BLaER1 (cell line): Measurements from ENCODE around the gene EHMT1.
A peak's percentile ranks its signal among the peaks of the same experiment; 100 is the strongest.

Experiments used
- H3K27ac ChIP-seq: shearing (Covaris generic); formaldehyde crosslinking; 2 replicates; pipeline ENCODE4 v1.8.1; 2022
- H3K27me3 ChIP-seq: shearing (Covaris generic); formaldehyde crosslinking; 2 replicates; pipeline ENCODE4 v1.8.1; 2022
- H3K36me3 ChIP-seq: shearing (Covaris generic); formaldehyde crosslinking; 2 replicates; pipeline ENCODE4 v1.8.1; 2022
- H3K4me1 ChIP-seq: shearing (Covaris generic); formaldehyde crosslinking; 2 replicates; pipeline ENCODE4 v1.8.1; 2022
- H3K4me2 ChIP-seq: shearing (Covaris generic); formaldehyde crosslinking; 2 replicates; pipeline ENCODE4 v1.8.1; 2022
- H3K4me3 ChIP-seq: shearing (Covaris generic); formaldehyde crosslinking; 2 replicates; pipeline ENCODE4 v1.8.1; 2022
- H3K9ac ChIP-seq: shearing (Covaris generic); formaldehyde crosslinking; 2 replicates; pipeline ENCODE4 v1.8.1; 2022
- H3K9me3 ChIP-seq: shearing (Covaris generic); formaldehyde crosslinking; 2 replicates; pipeline ENCODE4 v1.8.1; 2022
- H4K20me1 ChIP-seq: shearing (Covaris generic); formaldehyde crosslinking; 2 replicates; pipeline ENCODE4 v1.8.1; 2022
- Cebpa-rat ChIP-seq: shearing (Covaris generic); IDR thresholded peaks from 2 replicates; pipeline ENCODE4 v1.8.1; 2022

Gene EHMT1

GRCh38 chr9:137791947-137792346, 173.1 kb downstream of the EHMT1 start:
- H3K9ac ChIP-seq, result no peak overlapping the region
- no peaks in the 10 kb centered on the region for H3K27me3 ChIP-seq
- no peak overlapping the region for H3K4me3 ChIP-seq
- no peak overlapping the region for H3K4me2 ChIP-seq
- peaks cover 50% of the 10 kb centered on the region for H4K20me1 ChIP-seq
- no peak for TF ChIP-seq Cebpa-rat
- H3K36me3 ChIP-seq, result peaks cover 99% of the 10 kb centered on the region
- H3K9me3 ChIP-seq, result no peaks in the 10 kb centered on the region
- H3K27ac ChIP-seq, result no peak overlapping the region
- no peaks in the 10 kb centered on the region for H3K4me1 ChIP-seq

GRCh38 chr9:137793196-137793841, 174.5 kb downstream of the EHMT1 start:
- no peaks in the 10 kb centered on the region for H3K27me3 ChIP-seq
- H3K4me2 ChIP-seq, result no peak overlapping the region
- no peak overlapping the region for H3K27ac ChIP-seq
- H3K36me3 ChIP-seq, result peaks cover 99% of the 10 kb centered on the region
- no peak for TF ChIP-seq Cebpa-rat
- peaks cover 2% of the 10 kb centered on the region; the same call in 1 of the 2 replicates for H3K4me1 ChIP-seq
- H3K9ac ChIP-seq, result no peak overlapping the region
- peaks cover 47% of the 10 kb centered on the region for H4K20me1 ChIP-seq
- H3K9me3 ChIP-seq, result no peaks in the 10 kb centered on the region
- no peak overlapping the region for H3K4me3 ChIP-seq

- no peaks in the 10 kb centered on the region for H3K9me3 ChIP-seq
- no peak overlapping the region for H3K9ac ChIP-seq
- no peak for TF ChIP-seq Cebpa-rat
- H4K20me1 ChIP-seq, result peaks cover 48% of the 10 kb centered on the region
- H3K27ac ChIP-seq, result no peak overlapping the region
- H3K4me2 ChIP-seq, result no peak overlapping the region
- H3K36me3 ChIP-seq, result peaks cover 99% of the 10 kb centered on the region
- H3K4me1 ChIP-seq, result peaks cover 19% of the 10 kb centered on the region
- no peak overlapping the region for H3K4me3 ChIP-seq
- no peaks in the 10 kb centered on the region for H3K27me3 ChIP-seq
Measured at GRCh38 chr9:137795156-137795666, 176.4 kb downstream of the EHMT1 start.

- H3K27ac ChIP-seq, result no peak overlapping the region
- H3K9me3 ChIP-seq, result no peaks in the 10 kb centered on the region
- H3K27me3 ChIP-seq, result no peaks in the 10 kb centered on the region
- H3K36me3 ChIP-seq, result peaks cover 99% of the 10 kb centered on the region
- peaks cover 56% of the 10 kb centered on the region for H4K20me1 ChIP-seq
- peaks cover 30% of the 10 kb centered on the region for H3K4me1 ChIP-seq
- no peak overlapping the region for H3K4me2 ChIP-seq
- H3K4me3 ChIP-seq, result no peak overlapping the region
- TF ChIP-seq Cebpa-rat, result no peak
- no peak overlapping the region for H3K9ac ChIP-seq
Measured at GRCh38 chr9:137797206-137798120, 178.7 kb downstream of the EHMT1 start.

- Histone ChIP-seq H4K20me1 (peaks cover 50% of the 10 kb centered on the region), H3K9me3 (no peaks in the 10 kb centered on the region; the same call in 1 of the 2 replicates), H3K36me3 (peaks cover 99% of the 10 kb centered on the region), H3K27me3 (no peaks in the 10 kb centered on the region), H3K4me2 (no peak overlapping the region), H3K4me1 (peaks cover 30% of the 10 kb centered on the region), H3K4me3 (no peak overlapping the region), H3K9ac (no peak overlapping the region), H3K27ac (no peak overlapping the region)
- no peak for TF ChIP-seq Cebpa-rat
Measured at GRCh38 chr9:137798142-137798541, 179.3 kb downstream of the EHMT1 start.

- Histone ChIP-seq H3K27ac (0 out of 2 replicates have a peak overlapping the region, but pooled peaks have one; percentile 6), H3K27me3 (no peaks in the 10 kb centered on the region), H4K20me1 (peaks cover 45% of the 10 kb centered on the region), H3K9me3 (no peaks in the 10 kb centered on the region; the same call in 1 of the 2 replicates), H3K4me2 (peak overlapping the region; percentile 16; the same call in 1 of the 2 replicates), H3K9ac (no peak overlapping the region), H3K4me3 (no peak overlapping the region), H3K4me1 (peaks cover 30% of the 10 kb centered on the region), H3K36me3 (peaks cover 100% of the 10 kb centered on the region)
- TF ChIP-seq Cebpa-rat, result no peak
Measured at GRCh38 chr9:137798901-137799629, 180.3 kb downstream of the EHMT1 start.

GRCh38 chr9:137799630-137799983, 180.8 kb downstream of the EHMT1 start:
- Histone ChIP-seq H3K9me3 (no peaks in the 10 kb centered on the region; the same call in 1 of the 2 replicates), H3K27ac (no peak overlapping the region), H4K20me1 (peaks cover 45% of the 10 kb centered on the region), H3K9ac (no peak overlapping the region), H3K36me3 (peaks cover 97% of the 10 kb centered on the region), H3K27me3 (no peaks in the 10 kb centered on the region), H3K4me1 (peaks cover 30% of the 10 kb centered on the region), H3K4me3 (no peak overlapping the region), H3K4me2 (no peak overlapping the region)
- TF ChIP-seq Cebpa-rat, result no peak

GRCh38 chr9:137800196-137801022, 181.6 kb downstream of the EHMT1 start:
- Histone ChIP-seq H3K27ac (no peak overlapping the region), H3K4me1 (peaks cover 30% of the 10 kb centered on the region), H3K9ac (no peak overlapping the region), H3K4me3 (no peak overlapping the region), H3K4me2 (peak overlapping the region; percentile 32; the same call in 1 of the 2 replicates), H3K9me3 (no peaks in the 10 kb centered on the region; the same call in 1 of the 2 replicates), H3K27me3 (no peaks in the 10 kb centered on the region), H4K20me1 (peaks cover 45% of the 10 kb centered on the region), H3K36me3 (peaks cover 97% of the 10 kb centered on the region)
- TF ChIP-seq Cebpa-rat, result no peak

GRCh38 chr9:137801023-137801319, 182.2 kb downstream of the EHMT1 start:
- Histone ChIP-seq H3K9ac (no peak overlapping the region), H3K27ac (no peak overlapping the region), H4K20me1 (peaks cover 42% of the 10 kb centered on the region), H3K4me3 (no peak overlapping the region), H3K4me2 (peak overlapping the region; percentile 32; the same call in 1 of the 2 replicates), H3K4me1 (peaks cover 30% of the 10 kb centered on the region), H3K9me3 (no peaks in the 10 kb centered on the region; the same call in 1 of the 2 replicates), H3K36me3 (peaks cover 97% of the 10 kb centered on the region), H3K27me3 (no peaks in the 10 kb centered on the region)
- no peak for TF ChIP-seq Cebpa-rat
